ENCODE data around the gene MAP7D2.

The MAP7D2 gene

DNA sequence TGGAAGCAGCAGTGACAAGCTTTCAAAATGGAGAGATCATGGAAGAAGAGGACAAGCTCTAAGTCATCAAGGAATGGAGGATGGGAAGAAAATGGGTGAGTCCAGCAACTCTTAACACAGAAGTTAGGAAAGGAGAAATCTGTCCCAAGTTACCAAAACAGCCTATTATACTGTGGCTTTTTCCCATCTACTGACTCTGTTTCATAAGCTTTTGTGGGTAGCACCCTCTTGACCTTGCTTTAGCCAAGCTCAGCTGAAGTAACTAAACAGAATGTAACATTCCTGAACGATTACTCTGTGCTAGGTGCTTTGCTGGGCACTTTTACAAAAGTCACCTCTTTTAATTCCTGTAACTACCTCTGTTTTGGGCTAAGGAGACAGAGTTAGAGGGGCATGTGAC is 54.9 kb downstream of the MAP7D2 start:
- H3K4me3 ChIP-seq (ENCODE audit: low read depth, low read length) = no peak overlapping the region
- POLR2A ChIA-PET = interaction anchor here (0.6 to 0.8 kb wide), 2 partner anchors 91 to 157 kb away, joined by 3 read pairs; no protein-coding TSS in a partner anchor
- no peak overlapping the region for H3K27ac ChIP-seq (ENCODE audit: extremely low read depth, low read depth, low read length)
- H3K36me3 ChIP-seq (ENCODE audit: control insufficient read depth in 2 of 2, insufficient read depth in 1 of 2, low read length in 2 of 2) = no peaks in the 10 kb centered on the region
- TF ChIP-seq ZNF501 (tag by site-specific recombination; IDR thresholded peaks at IDR 0.05) (no peak), ZBTB1 (tag by site-specific recombination; IDR thresholded peaks at IDR 0.05) (no peak), ZFP37 (tag by site-specific recombination; IDR thresholded peaks at IDR 0.05) (no peak), KLF7 (tag by site-specific recombination; IDR thresholded peaks at IDR 0.05; ENCODE audit: borderline replicate concordance) (no peak)
- TF ChIP-seq, protein P1, sequence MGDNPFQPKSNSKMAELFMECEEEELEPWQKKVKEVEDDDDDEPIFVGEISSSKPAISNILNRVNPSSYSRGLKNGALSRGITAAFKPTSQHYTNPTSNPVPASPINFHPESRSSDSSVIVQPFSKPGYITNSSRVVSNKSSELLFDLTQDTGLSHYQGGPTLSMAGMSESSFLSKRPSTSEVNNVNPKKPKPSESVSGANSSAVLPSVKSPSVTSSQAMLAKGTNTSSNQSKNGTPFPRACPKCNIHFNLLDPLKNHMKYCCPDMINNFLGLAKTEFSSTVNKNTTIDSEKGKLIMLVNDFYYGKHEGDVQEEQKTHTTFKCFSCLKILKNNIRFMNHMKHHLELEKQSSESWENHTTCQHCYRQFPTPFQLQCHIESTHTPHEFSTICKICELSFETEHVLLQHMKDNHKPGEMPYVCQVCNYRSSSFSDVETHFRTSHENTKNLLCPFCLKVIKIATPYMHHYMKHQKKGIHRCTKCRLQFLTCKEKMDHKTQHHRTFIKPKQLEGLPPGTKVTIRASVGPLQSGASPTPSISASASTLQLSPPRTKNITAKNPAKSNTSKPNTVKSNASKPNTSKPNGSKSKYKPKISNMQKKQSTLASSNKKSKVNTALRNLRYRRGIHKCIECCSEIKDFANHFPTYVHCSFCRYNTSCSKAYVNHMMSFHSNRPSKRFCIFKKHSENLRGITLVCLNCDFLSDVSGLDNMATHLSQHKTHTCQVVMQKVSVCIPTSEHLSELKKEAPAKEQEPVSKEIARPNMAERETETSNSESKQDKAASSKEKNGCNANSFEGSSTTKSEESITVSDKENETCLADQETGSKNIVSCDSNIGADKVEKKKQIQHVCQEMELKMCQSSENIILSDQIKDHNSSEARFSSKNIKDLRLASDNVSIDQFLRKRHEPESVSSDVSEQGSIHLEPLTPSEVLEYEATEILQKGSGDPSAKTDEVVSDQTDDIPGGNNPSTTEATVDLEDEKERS (tag by site-specific recombination; IDR thresholded peaks at IDR 0.05) = no peak
- TF ChIP-seq, protein P2, sequence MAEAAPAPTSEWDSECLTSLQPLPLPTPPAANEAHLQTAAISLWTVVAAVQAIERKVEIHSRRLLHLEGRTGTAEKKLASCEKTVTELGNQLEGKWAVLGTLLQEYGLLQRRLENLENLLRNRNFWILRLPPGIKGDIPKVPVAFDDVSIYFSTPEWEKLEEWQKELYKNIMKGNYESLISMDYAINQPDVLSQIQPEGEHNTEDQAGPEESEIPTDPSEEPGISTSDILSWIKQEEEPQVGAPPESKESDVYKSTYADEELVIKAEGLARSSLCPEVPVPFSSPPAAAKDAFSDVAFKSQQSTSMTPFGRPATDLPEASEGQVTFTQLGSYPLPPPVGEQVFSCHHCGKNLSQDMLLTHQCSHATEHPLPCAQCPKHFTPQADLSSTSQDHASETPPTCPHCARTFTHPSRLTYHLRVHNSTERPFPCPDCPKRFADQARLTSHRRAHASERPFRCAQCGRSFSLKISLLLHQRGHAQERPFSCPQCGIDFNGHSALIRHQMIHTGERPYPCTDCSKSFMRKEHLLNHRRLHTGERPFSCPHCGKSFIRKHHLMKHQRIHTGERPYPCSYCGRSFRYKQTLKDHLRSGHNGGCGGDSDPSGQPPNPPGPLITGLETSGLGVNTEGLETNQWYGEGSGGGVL (tag by site-specific recombination; IDR thresholded peaks at IDR 0.05) = no peak
- CTCF ChIA-PET = interaction anchor here (0.6 to 1.6 kb wide), 8 partner anchors 9 to 699 kb away, joined by 3 to 5 read pairs (median 4); no protein-coding TSS in a partner anchor
- H3K9me3 ChIP-seq (ENCODE audit: control insufficient read depth, insufficient read depth, low read depth, low read length) = no peaks in the 10 kb centered on the region
- H3K4me1 ChIP-seq (ENCODE audit: control insufficient read depth, insufficient read depth, low read length) = no peaks in the 10 kb centered on the region

DNA sequence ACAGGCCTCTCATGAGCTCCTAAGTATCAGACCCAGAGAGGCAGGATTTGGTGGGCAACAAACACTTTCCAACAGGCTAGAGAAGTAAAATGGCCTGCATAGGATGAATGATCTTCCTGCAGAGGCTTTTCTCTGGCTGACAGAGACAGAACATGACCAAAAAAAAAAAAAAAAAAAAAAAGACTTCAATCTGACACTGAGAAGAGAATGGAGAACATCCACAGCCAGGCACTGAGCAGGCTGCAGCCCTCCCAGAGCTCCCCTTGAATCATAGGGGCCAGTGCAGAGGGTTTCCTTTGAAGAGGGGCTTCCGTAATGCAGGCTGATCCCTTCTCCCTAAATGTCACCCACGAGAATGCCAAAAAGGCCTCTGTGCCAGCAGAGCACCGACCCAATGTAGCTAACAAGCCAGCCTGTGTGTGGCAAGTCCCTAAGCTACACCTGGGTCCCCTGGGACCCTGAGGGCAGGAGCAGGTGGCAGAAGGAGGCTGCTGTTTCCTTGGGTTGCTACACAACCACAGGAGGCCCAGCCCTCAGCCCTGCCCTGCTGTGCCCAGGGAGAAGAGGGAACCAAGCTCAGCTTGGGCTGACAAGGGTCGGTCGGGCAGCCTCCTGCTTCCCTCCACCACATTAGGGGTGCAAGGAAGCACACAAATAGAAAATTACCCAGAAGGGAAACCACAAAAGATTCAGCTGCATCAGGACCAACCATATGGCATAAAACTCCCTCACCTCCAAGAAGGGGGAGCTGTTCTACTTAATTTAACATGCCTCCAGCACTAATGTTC is 55.6 kb downstream of the MAP7D2 start:
- H3K4me3 ChIP-seq (ENCODE audit: low read depth, low read length) = no peak overlapping the region
- H3K36me3 ChIP-seq (ENCODE audit: control insufficient read depth in 2 of 2, insufficient read depth in 1 of 2, low read length in 2 of 2) = no peaks in the 10 kb centered on the region
- POLR2A ChIA-PET = interaction anchor here (0.7 to 0.8 kb wide), 2 partner anchors 60 to 92 kb away, joined by 3 read pairs; no protein-coding TSS in a partner anchor
- no peaks in the 10 kb centered on the region for H3K4me1 ChIP-seq (ENCODE audit: control insufficient read depth, insufficient read depth, low read length)
- TF ChIP-seq ZIC2 (tag by site-specific recombination; IDR thresholded peaks at IDR 0.05) (peak; percentile 32; the same call in 1 of the 2 replicates), ZNF677 (tag by site-specific recombination; IDR thresholded peaks at IDR 0.05) (no peak)
- CTCF ChIA-PET = interaction anchor here (0.8 to 1.6 kb wide), 5 partner anchors 10 to 302 kb away, joined by 3 to 5 read pairs (median 4); no protein-coding TSS in a partner anchor
- no peak overlapping the region for H3K27ac ChIP-seq (ENCODE audit: extremely low read depth, low read depth, low read length)
- no peaks in the 10 kb centered on the region for H3K9me3 ChIP-seq (ENCODE audit: control insufficient read depth, insufficient read depth, low read depth, low read length)

DNA sequence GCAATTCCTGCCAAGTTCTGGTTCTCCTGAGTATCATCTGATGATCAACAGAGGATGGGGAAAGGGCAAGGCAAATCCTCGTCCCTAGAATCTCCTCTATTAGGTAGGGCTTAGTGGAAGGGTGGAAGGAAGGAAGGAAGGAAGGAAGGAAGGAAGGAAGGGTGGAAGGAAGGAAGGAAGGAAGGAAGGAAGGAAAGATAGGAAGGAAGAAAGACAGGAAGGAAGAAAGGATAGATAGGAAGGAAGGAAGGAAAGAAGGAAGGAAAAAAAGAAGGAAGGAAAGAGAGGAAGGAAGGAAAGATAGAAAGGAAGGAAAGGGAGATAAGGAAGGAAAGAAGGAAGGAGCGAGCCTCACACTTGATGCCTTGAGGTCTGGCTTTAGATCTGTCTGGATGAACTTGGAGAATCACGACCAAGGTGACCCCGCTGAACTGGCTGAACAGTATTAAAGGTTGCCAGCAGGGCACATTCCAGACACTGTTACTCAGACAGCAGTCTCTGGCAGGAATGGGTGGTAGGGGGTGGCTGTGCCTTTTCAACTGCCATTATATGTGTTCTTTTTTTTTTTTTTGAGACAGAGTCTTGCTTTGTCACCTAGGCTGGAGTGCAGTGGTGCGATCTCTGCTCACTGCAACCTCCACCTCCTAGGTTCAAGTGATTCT is 57.1 kb downstream of the MAP7D2 start:
- Histone ChIP-seq H3K27ac (ENCODE audit: extremely low read depth, low read depth, low read length) (no peak overlapping the region), H3K4me3 (ENCODE audit: low read depth, low read length) (no peak overlapping the region), H3K4me1 (ENCODE audit: control insufficient read depth, insufficient read depth, low read length) (no peaks in the 10 kb centered on the region), H3K36me3 (ENCODE audit: control insufficient read depth in 2 of 2, insufficient read depth in 1 of 2, low read length in 2 of 2) (no peaks in the 10 kb centered on the region), H3K9me3 (ENCODE audit: control insufficient read depth, insufficient read depth, low read depth, low read length) (no peaks in the 10 kb centered on the region)
- ChIA-PET CTCF (interaction anchor here (0.6 kb wide), 1 partner anchor 183 kb away, joined by 3 read pairs; no protein-coding TSS in a partner anchor), POLR2A (no interaction called here)
- TF ChIP-seq HOXD13 (CRISPR knock-in tag; IDR thresholded peaks at IDR 0.05; ENCODE audit: borderline replicate concordance) = 0 out of 2 replicates have a peak, but pooled peaks have one; percentile 11
- TF ChIP-seq ZNF529 (tag by site-specific recombination; IDR thresholded peaks at IDR 0.05; ENCODE audit: insufficient replicate concordance) = no peak
- no peak for TF ChIP-seq ZNF302 (tag by site-specific recombination; IDR thresholded peaks at IDR 0.05; ENCODE audit: low read depth)
- no peak for TF ChIP-seq ZNF354C (tag by site-specific recombination; IDR thresholded peaks at IDR 0.05; ENCODE audit: borderline replicate concordance, low read depth)
- no peak for TF ChIP-seq ZNF169 (tag by site-specific recombination; IDR thresholded peaks at IDR 0.05)
- peak; percentile 96 for TF ChIP-seq ZNF366 (tag by site-specific recombination; conservative IDR thresholded peaks at IDR 0.05)
- TF ChIP-seq IKZF3 (tag by site-specific recombination; IDR thresholded peaks at IDR 0.05) = no peak
- no peak for TF ChIP-seq SALL2 (tag by site-specific recombination; IDR thresholded peaks at IDR 0.05; ENCODE audit: borderline replicate concordance)
